ENCODE data around the gene DPP3.

DNA sequence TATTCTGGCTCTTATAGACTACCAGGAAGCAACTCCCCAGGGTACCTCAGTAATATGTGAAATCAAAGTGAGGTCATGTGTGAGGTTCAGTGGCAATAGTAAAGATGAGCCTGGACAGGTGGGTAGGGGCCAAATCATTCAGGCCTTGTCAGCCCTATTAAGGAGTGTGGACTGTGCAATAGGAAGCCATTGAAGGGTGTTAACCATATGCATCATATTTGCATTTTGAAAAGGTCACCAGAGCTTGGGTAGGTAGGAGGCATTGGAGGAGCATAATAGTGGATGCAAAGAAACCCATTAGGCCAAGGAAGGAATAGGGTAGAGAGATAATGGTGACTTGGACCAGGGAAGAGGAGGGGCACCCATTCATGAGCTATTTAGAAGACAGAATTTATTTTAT is 33.2 kb upstream of the DPP3 start:
- TF ChIP-seq, protein P1, sequence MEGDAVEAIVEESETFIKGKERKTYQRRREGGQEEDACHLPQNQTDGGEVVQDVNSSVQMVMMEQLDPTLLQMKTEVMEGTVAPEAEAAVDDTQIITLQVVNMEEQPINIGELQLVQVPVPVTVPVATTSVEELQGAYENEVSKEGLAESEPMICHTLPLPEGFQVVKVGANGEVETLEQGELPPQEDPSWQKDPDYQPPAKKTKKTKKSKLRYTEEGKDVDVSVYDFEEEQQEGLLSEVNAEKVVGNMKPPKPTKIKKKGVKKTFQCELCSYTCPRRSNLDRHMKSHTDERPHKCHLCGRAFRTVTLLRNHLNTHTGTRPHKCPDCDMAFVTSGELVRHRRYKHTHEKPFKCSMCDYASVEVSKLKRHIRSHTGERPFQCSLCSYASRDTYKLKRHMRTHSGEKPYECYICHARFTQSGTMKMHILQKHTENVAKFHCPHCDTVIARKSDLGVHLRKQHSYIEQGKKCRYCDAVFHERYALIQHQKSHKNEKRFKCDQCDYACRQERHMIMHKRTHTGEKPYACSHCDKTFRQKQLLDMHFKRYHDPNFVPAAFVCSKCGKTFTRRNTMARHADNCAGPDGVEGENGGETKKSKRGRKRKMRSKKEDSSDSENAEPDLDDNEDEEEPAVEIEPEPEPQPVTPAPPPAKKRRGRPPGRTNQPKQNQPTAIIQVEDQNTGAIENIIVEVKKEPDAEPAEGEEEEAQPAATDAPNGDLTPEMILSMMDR (IDR thresholded peaks at IDR 0.05; ENCODE audit: low read depth, low read length, missing input control), result no peak
- TF ChIP-seq RAD21 (IDR thresholded peaks at IDR 0.05), result no peak
